ENCODE data around the gene CIAO2B.
A peak's percentile ranks its signal among the peaks of the same experiment; 100 is the strongest.

DNA sequence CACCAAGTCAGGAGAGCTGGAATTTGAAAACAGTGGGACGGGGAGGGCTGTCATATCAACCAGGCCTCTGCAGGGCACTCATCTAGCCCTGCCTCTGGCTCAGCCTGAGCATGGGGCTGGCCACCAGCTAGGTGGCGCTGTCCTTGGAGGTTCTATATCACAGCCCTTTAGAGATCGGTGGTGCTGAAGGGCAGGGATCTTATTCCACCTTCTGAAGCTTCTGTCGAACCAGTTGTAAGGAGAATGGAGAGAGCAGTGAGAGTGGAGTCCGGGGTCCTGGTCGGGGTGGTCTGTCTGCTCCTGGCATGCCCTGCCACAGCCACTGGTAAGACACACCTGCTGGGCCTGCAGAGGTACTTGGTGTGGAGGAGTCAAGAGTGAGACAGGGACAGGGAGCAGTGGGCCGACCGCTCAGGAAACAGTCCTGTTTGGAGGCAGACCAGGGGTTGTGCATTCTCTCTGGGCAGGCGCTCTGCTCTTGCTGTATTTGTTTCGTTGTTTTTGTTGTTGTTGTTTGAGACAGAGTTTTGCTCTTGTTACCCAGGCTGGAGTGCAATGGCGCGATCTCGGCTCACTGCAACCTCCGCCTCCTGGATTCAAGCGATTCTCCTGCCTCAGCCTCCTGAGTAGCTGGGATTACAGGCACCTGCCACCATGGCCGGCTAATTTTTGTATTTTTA, 27.0 kb upstream of the CIAO2B start, which contains the start of gene CES3:
- TF ChIP-seq, protein P1, sequence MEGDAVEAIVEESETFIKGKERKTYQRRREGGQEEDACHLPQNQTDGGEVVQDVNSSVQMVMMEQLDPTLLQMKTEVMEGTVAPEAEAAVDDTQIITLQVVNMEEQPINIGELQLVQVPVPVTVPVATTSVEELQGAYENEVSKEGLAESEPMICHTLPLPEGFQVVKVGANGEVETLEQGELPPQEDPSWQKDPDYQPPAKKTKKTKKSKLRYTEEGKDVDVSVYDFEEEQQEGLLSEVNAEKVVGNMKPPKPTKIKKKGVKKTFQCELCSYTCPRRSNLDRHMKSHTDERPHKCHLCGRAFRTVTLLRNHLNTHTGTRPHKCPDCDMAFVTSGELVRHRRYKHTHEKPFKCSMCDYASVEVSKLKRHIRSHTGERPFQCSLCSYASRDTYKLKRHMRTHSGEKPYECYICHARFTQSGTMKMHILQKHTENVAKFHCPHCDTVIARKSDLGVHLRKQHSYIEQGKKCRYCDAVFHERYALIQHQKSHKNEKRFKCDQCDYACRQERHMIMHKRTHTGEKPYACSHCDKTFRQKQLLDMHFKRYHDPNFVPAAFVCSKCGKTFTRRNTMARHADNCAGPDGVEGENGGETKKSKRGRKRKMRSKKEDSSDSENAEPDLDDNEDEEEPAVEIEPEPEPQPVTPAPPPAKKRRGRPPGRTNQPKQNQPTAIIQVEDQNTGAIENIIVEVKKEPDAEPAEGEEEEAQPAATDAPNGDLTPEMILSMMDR (IDR thresholded peaks at IDR 0.05) = peak; percentile 72
- TF ChIP-seq, protein P2, sequence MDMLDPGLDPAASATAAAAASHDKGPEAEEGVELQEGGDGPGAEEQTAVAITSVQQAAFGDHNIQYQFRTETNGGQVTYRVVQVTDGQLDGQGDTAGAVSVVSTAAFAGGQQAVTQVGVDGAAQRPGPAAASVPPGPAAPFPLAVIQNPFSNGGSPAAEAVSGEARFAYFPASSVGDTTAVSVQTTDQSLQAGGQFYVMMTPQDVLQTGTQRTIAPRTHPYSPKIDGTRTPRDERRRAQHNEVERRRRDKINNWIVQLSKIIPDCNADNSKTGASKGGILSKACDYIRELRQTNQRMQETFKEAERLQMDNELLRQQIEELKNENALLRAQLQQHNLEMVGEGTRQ (CRISPR knock-in tag; IDR thresholded peaks at IDR 0.05) = no peak
- no peak for TF ChIP-seq CREB1 (CRISPR knock-in tag; IDR thresholded peaks at IDR 0.05)
- TF ChIP-seq E2F1 (CRISPR knock-in tag; IDR thresholded peaks at IDR 0.05) = no peak
- no peak for TF ChIP-seq ELF4 (CRISPR knock-in tag; IDR thresholded peaks at IDR 0.05; ENCODE audit: low read depth)
- TF ChIP-seq, protein P3, sequence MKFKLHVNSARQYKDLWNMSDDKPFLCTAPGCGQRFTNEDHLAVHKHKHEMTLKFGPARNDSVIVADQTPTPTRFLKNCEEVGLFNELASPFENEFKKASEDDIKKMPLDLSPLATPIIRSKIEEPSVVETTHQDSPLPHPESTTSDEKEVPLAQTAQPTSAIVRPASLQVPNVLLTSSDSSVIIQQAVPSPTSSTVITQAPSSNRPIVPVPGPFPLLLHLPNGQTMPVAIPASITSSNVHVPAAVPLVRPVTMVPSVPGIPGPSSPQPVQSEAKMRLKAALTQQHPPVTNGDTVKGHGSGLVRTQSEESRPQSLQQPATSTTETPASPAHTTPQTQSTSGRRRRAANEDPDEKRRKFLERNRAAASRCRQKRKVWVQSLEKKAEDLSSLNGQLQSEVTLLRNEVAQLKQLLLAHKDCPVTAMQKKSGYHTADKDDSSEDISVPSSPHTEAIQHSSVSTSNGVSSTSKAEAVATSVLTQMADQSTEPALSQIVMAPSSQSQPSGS (CRISPR knock-in tag; IDR thresholded peaks at IDR 0.05; ENCODE audit: borderline replicate concordance, low read depth) = no peak
- TF ChIP-seq, protein P4, sequence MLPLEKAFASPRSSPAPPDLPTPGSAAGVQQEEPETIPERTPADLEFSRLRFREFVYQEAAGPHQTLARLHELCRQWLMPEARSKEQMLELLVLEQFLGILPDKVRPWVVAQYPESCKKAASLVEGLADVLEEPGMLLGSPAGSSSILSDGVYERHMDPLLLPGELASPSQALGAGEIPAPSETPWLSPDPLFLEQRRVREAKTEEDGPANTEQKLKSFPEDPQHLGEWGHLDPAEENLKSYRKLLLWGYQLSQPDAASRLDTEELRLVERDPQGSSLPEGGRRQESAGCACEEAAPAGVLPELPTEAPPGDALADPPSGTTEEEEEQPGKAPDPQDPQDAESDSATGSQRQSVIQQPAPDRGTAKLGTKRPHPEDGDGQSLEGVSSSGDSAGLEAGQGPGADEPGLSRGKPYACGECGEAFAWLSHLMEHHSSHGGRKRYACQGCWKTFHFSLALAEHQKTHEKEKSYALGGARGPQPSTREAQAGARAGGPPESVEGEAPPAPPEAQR (CRISPR knock-in tag; IDR thresholded peaks at IDR 0.05) = no peak
- no peak for TF ChIP-seq TEAD4 (CRISPR knock-in tag; IDR thresholded peaks at IDR 0.05)
